Endometrial microvascular endothelial cells (primary cell): ENCODE results near the gene CDC73. TPM values are rescaled to one million over a fixed set of nuclear protein-coding genes. Genes with fewer than 3 reads are reported as not detected.
"Not testable (repeated sequence)": the region's sequence is repeated elsewhere in the genome, so short reads cannot be mapped to it uniquely, and the experiment has no call there.

Source experiments
- in situ Hi-C: cut with HindIII; loops from 2 replicates; pipeline ENCODE4 v1.10.0; 2017; ENCODE audit warnings: low sequenced_read_pairs, low pct_unique_long_range_greater_than_20kb; ENCODE audit errors: inconsistent ontology term
- total RNA-seq: library from RNA; depleted of rRNA; stranded (reverse); fragments of >200 nt; gene quantifications from one replicate; pipeline ENCODE4 v1.2.3, GENCODE V29; 2015; ENCODE audit errors: inconsistent ontology term

CDC73 gene
- total RNA-seq, 1 donor from 2014 or later = 17.2 TPM

GRCh38 chr1:193260896-193261295 is 139.1 kb downstream of the CDC73 start:
- in situ Hi-C loops = no loop called here

DNA sequence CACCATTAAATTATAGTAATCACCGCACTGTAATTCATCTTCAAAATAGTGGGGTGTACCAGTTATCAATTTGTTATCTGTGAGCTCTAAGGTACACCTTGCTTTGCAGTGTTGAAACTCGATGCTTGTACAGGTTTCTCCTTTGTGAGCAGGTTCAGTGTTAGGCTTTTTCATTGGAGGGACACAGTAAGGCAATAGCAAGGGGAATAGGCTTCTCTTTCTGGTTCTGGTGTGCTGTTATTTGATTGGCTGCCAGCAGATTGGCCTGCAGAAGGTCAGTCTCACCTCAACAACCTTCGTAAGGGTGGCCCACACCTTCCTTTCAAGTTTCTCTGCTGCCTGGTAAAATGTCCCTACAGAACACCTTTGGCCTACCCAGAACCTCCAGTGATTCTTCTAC is 140.8 kb downstream of the CDC73 start:
- in situ Hi-C loops = no loop called here

DNA sequence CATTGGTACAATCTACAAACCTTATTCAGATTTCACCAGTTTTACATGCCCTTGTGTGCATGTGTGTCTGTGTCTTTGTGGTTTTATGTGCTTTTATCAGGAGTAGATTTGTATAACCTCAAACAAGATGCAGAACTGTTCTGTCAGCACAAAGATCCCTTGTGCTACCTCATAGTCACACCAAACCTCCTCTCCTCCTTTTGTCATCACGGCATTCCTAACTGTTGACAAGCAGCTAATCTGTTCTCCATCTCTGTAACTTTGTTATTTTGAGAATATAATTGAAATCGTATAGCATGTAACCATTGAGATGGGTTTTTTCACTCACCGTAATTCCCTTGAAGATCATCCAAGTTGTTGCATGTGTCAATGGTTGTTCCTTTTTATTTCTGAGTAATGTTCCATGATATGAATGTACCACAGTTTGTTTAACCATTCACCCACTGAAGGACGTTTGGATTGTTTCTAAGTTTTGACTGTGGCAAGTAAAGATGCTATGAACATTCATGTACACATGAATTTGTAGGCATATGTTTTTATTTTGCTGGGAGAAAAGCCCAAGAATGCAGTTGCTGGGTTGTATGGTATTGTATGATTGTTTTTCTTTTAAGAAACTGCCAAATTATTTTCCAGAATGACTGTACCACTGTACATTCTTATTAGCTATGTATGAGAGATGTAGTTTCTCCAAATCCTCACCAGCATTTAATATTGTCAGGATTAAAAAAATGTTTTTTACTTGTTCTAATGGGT is 142.7 kb downstream of the CDC73 start:
- in situ Hi-C loops = no loop called here

GRCh38 chr1:193265716-193266115 is 143.9 kb downstream of the CDC73 start:
- in situ Hi-C loops = no loop called here

DNA sequence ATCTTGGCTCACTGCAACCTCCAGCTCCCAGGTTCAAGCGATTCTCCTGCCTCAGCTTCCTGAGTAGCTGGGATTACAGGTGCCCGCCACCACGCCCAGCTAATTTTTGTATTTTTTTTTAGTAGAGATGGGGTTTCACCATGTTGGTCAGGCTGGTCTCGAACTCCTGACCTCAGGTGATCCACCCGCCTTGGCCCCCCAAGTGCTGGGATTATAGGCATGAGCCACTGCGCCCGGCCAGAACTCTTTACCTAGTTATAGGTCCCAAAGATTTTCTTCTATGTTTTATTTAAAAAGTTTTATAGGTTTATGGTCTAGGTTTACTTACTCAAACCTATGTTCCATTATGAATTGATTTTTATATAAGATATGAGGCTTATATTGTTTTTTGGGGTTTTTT is 145.0 kb downstream of the CDC73 start:
- in situ Hi-C loops = not testable (repeated sequence)

DNA sequence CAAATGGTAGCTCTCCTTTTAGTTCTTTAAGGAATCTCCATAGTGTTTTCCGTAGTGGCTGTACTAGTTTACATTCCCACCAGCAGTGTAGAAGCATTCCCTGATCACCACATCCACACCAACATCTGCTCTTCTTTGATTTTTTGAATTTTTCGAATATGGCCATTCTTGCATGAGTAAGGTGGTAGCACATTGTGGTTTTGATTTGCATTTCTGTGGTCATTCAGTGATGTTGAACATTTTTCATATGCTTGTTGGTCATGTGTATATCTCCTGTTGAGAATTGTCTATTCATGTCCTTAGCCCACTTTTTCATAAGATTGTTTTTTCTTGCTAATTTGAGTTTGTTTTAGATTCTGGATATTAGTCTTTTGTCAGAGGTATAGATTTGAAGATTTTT is 149.2 kb downstream of the CDC73 start:
- in situ Hi-C loops = no loop called here

- in situ Hi-C loops = no loop called here
Observed at GRCh38 chr1:193275773-193276172, 153.9 kb downstream of the CDC73 start.

- in situ Hi-C loops = no loop called here
Observed at GRCh38 chr1:193278968-193279367, 157.1 kb downstream of the CDC73 start.

- in situ Hi-C loops = no loop called here
Observed at GRCh38 chr1:193281894-193282293, 160.1 kb downstream of the CDC73 start.

DNA sequence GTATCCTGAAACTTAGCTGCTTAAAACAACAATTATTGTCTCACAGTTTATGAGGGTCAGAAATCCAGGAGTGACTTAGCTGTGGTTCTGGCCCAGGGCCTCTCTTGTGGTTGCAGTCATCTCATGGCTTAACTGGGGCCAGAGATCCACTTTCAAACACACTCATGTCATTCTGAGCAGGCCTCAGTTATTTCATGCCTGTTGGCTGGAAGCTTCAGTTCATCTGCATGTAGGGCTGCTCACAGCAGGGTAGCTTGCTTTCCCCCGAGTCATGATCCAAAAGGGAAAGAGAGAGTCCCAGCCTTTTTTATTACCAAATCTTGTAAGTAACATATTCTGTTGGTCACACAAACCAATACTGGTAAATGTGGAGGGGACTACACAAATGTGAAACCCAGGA is 161.2 kb downstream of the CDC73 start:
- in situ Hi-C loops = no loop called here

DNA sequence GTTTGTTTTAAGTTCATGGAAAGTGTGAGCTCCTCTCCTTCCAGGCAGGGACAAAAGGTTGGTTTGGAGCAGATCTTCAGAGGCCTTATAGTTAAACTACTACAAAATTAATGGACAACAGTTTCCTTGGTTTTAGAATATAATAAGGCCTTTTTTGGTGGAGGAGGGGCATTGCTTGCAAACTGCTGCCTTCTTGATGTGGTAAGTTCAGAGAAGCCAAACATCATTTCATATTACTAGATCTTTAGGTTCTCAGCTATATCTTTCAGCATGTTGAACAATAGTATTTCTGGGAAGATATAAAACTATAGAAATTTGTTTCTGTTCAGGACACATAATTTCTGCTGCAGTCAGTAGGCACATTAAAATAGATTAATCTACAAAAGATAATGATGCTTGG is 162.4 kb downstream of the CDC73 start:
- in situ Hi-C loops = no loop called here

GRCh38 chr1:193285641-193286040 is 163.8 kb downstream of the CDC73 start:
- in situ Hi-C loops = no loop called here

GRCh38 chr1:193288548-193289080 is 166.8 kb downstream of the CDC73 start:
- in situ Hi-C loops = not testable (repeated sequence)

DNA sequence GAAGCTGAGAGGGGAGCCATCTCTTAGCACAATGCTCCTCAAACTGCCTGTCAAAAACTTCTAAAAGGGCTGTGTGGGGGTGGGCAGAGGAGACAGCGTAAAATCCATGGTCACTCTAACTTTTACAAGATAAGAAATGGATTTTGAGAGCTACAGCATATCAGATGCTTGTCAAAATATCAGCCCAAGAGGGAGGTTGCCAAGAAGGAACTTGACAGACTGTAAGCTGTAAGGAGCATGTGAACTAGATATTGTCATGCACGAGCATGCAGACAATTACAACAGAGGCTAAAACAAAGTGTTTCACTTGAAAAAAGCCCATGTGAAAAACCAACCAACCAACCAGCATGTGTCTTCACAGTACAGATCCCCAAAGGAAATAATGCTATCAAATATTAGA is 171.9 kb downstream of the CDC73 start:
- in situ Hi-C loops = no loop called here

- in situ Hi-C loops = no loop called here
Observed at GRCh38 chr1:193299038-193299437, 177.2 kb downstream of the CDC73 start.

GRCh38 chr1:193301746-193302145 is 179.9 kb downstream of the CDC73 start:
- in situ Hi-C loops = no loop called here

DNA sequence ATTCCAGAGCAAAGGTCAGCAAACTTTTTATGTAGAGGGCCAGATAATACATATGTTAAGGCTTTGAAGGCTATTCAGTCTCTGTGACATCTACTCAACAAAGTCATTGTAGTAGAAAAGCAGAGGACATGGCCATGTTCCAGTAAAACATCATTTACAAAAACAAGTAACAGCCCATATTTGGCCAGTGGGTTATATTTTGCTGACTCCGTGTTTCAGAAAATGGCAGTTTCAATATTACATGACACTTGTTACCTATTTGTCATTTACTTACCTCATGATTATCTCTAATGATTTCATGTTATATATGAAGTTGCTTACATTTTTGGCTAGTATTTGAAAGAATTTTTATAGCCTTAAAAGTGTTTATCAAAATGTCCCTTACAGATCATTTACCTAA is 182.0 kb downstream of the CDC73 start:
- in situ Hi-C loops = no loop called here
